Right lobe of liver (tissue), 6 donors: ENCODE measurements around the gene NDUFB2. TPM values are rescaled to one million over a fixed set of nuclear protein-coding genes. Genes with fewer than 3 reads are reported as not detected.
"Not testable (repeated sequence)": the region's sequence is repeated elsewhere in the genome, so short reads cannot be mapped to it uniquely, and the experiment has no call there.

Experiments used
- ATAC-seq, 4 donors: fragments of 200-7000 bp; cut with Tn5 transposase; one replicate each; pipeline ENCODE4 v1.9.1; 2020; ENCODE audit warnings: mild to moderate bottlenecking in 4 of 4, moderate library complexity in 4 of 4
- DNase-seq, 3 donors: peaks; one replicate each; pipeline ENCODE4 v3.0.0-alpha.2; 2020
- H3K27ac ChIP-seq, 3 donors: fragments of 200-600 bp; one replicate each; pipeline ENCODE4 v1.8.0; 2022
- H3K27me3 ChIP-seq, 2 donors: fragments of 200-600 bp; one replicate each; pipeline ENCODE4 v1.8.0; 2022
- H3K36me3 ChIP-seq, 4 donors: fragments of 200-600 bp; sonication (generic) in 1 of 4; one replicate each; pipeline versions ENCODE4 v1.5.1 to v1.8.0; 2017 to 2022; ENCODE audit warnings: control low read depth in 1 of 4
- H3K4me1 ChIP-seq, 4 donors: fragments of 200-600 bp; sonication (generic) in 1 of 4; one replicate each; pipeline versions ENCODE4 v1.5.1 to v1.8.0; 2017 to 2022; ENCODE audit warnings: control low read depth in 1 of 4
- H3K4me3 ChIP-seq, 3 donors: fragments of 200-600 bp; one replicate each; pipeline ENCODE4 v1.8.0; 2022
- H3K9me3 ChIP-seq, 4 donors: fragments of 200-600 bp; sonication (generic) in 1 of 4; one replicate each; pipeline versions ENCODE4 v1.5.1 to v1.8.0; 2017 to 2022; ENCODE audit warnings: control low read depth in 1 of 4
- CTCF ChIP-seq, 4 donors: fragments of 200-600 bp in 3 of 4; fragments of 450-650 bp in 1 of 4; IDR thresholded peaks; one replicate each; pipeline versions ENCODE4 v1.5.1 to v1.8.0; 2016 to 2022; ENCODE audit warnings: antibody characterized with exemption in 4 of 4, mild to moderate bottlenecking in 2 of 4
- POLR2A ChIP-seq: fragments of 450-650 bp; IDR thresholded peaks from one replicate; pipeline ENCODE4 v1.6.1; 2017; ENCODE audit warnings: antibody characterized with exemption, mild to moderate bottlenecking
- WGBS: methylation state at CpG from one replicate; pipeline ENCODE4 v1.1.6; 2018; ENCODE audit warnings: low coverage, low lambda C conversion rate; ENCODE audit not compliant: insufficient coverage; ENCODE audit errors: missing lambda C conversion rate; 5-methylcytosine and 5-hydroxymethylcytosine counted together
- intact Hi-C, 2 donors: fragments of 100-400 bp; cut with DNase I; formaldehyde crosslinking; loops; one replicate each; pipeline versions ENCODE4 v1.11.2 to v1.14.1; 2022
- total RNA-seq, 6 experiments: library from RNA; depleted of rRNA in 2 of 6; stranded (reverse); fragments of >200 nt in 2 of 6; fragmentation: NEBNext Ultra II Directional in 3 of 6; extraction: Animal tissue kit (Norgen Biotek cat#: 25700) in 3 of 6; gene quantifications; one replicate each; pipeline versions ENCODE4 v1.1.0 to v1.2.4, GENCODE V29; 2016 to 2023
- donor health status: DM: no; HTN: yes; CAD: no.
- donor health status: DM: no; HTN: no; CAD: no.
- donor health status: DM: no; HTN: no; CAD: no.
- donor health status: DM: no; HTN: yes; CAD: no.
- donor health status: DM: no; HTN: yes; CAD: no.

The NDUFB2 gene
- total RNA-seq, 6 experiments from 2014 or later, result 114 to 235 (median 134) TPM

- intact Hi-C loops, result no loop called here
- 32% methylated on average over 8 of the region's 11 CpGs for WGBS
- peak overlapping the region in 2 of 3 donors; percentile 37 to 53 for H3K27ac ChIP-seq
- H3K27me3 ChIP-seq, result no peaks in the 10 kb centered on the region
- peak overlapping the region in 2 of 3 donors; percentile 9 to 13 for H3K4me3 ChIP-seq
- H3K9me3 ChIP-seq, result no peaks in the 10 kb centered on the region
- DNase-seq (peak in 2 of 3 donors; percentile 55 to 74), ATAC-seq (peak; percentile 77 to 86 (median 80))
- no peak for TF ChIP-seq CTCF (IDR thresholded peaks at IDR 0.05)
- no peak for TF ChIP-seq POLR2A
- H3K36me3 ChIP-seq, result no peaks in the 10 kb centered on the region
- H3K4me1 ChIP-seq, result peaks cover 0 to 18% (median 1%) of the 10 kb centered on the region in 4 donors
Measured at GRCh38 chr7:140656548-140657515, 39.7 kb upstream of the NDUFB2 start.

GRCh38 chr7:140657891-140658290 is 38.6 kb upstream of the NDUFB2 start:
- ATAC-seq (no peak), DNase-seq (no peak)
- H3K36me3 ChIP-seq, result no peaks in the 10 kb centered on the region
- 85% methylated on average over 9 of the region's 9 CpGs for WGBS
- no peak overlapping the region for H3K27ac ChIP-seq
- TF ChIP-seq CTCF (IDR thresholded peaks at IDR 0.05), result no peak
- TF ChIP-seq POLR2A, result no peak
- intact Hi-C loops, result no loop called here
- peaks cover 0 to 18% (median 1%) of the 10 kb centered on the region in 4 donors for H3K4me1 ChIP-seq
- no peaks in the 10 kb centered on the region for H3K9me3 ChIP-seq
- no peaks in the 10 kb centered on the region for H3K27me3 ChIP-seq
- no peak overlapping the region for H3K4me3 ChIP-seq

GRCh38 chr7:140659856-140660255 is 36.7 kb upstream of the NDUFB2 start:
- H3K27me3 ChIP-seq, result no peaks in the 10 kb centered on the region
- no peaks in the 10 kb centered on the region for H3K9me3 ChIP-seq
- H3K36me3 ChIP-seq, result no peaks in the 10 kb centered on the region
- intact Hi-C loops, result no loop called here
- no peak overlapping the region for H3K4me3 ChIP-seq
- ATAC-seq (no peak), DNase-seq (no peak)
- no peak overlapping the region for H3K27ac ChIP-seq
- peaks cover 0 to 6% (median 0%) of the 10 kb centered on the region in 4 donors for H3K4me1 ChIP-seq
- TF ChIP-seq POLR2A (no peak), CTCF (IDR thresholded peaks at IDR 0.05) (no peak)
- 65% methylated on average over 8 of the region's 8 CpGs for WGBS

- TF ChIP-seq CTCF (IDR thresholded peaks at IDR 0.05) (no peak), POLR2A (no peak)
- WGBS, result 35% methylated on average over 2 of the region's 2 CpGs
- intact Hi-C loops, result no loop called here
- no peak for DNase-seq
- Histone ChIP-seq H3K27me3 (no peaks in the 10 kb centered on the region), H3K9me3 (no peaks in the 10 kb centered on the region), H3K27ac (no peak overlapping the region), H3K36me3 (no peaks in the 10 kb centered on the region), H3K4me3 (no peak overlapping the region), H3K4me1 (peaks cover 0 to 6% (median 0%) of the 10 kb centered on the region in 4 donors)
- no peak for ATAC-seq
Measured at GRCh38 chr7:140661124-140661523, 35.4 kb upstream of the NDUFB2 start.

GRCh38 chr7:140662938-140663337 is 33.6 kb upstream of the NDUFB2 start:
- H3K9me3 ChIP-seq, H3K36me3 ChIP-seq, H3K27me3 ChIP-seq, intact Hi-C loops, H3K4me3 ChIP-seq, H3K27ac ChIP-seq, DNase-seq, H3K4me1 ChIP-seq, ATAC-seq: not testable (repeated sequence)
- 71% methylated on average over 1 of the region's 2 CpGs for WGBS
